ENCODE results near the gene LTBP3.

GRCh38 chr11:65555693-65556231 is 2.4 kb downstream of the LTBP3 start:
- TF ChIP-seq CTCF (IDR thresholded peaks at IDR 0.05; ENCODE audit: poor library complexity, severe bottlenecking): no peak
- no peak for TF ChIP-seq EZH2 (IDR thresholded peaks at IDR 0.05; ENCODE audit: borderline replicate concordance, insufficient read depth, low read length, poor library complexity, severe bottlenecking)
- no peak for TF ChIP-seq RAD21 (conservative IDR thresholded peaks at IDR 0.05)
- no peak for TF ChIP-seq REST (IDR thresholded peaks at IDR 0.05; ENCODE audit: borderline replicate concordance)
- no peak for TF ChIP-seq POLR2AphosphoS5 (IDR thresholded peaks at IDR 0.05)
- no peak for TF ChIP-seq EP300 (conservative IDR thresholded peaks at IDR 0.05; ENCODE audit: poor library complexity, severe bottlenecking)
- TF ChIP-seq TAF1 (IDR thresholded peaks at IDR 0.05; ENCODE audit: low read depth): no peak
- no peak for TF ChIP-seq SMC3 (conservative IDR thresholded peaks at IDR 0.05; ENCODE audit: poor library complexity)

All from neural cell (in vitro differentiated cells).